GM12875 (cell line): Measurements from ENCODE around the gene STAG3.
"Not testable (repeated sequence)": the region's sequence is repeated elsewhere in the genome, so short reads cannot be mapped to it uniquely, and the experiment has no call there.

Source experiments
- H3K4me3 ChIP-seq: one replicate; pipeline ENCODE4 v1.5.1; 2011; ENCODE audit warnings: low read depth, low read length, control low read depth
- CTCF ChIP-seq: IDR thresholded peaks from 2 replicates; pipeline ENCODE4 v1.5.1; 2011; ENCODE audit warnings: low read depth, mild to moderate bottlenecking, control low read depth, inconsistent platforms, low read length, moderate library complexity, borderline replicate concordance; ENCODE audit not compliant: insufficient read depth

Gene STAG3

GRCh38 chr7:100137851-100138760 is 39.6 kb upstream of the STAG3 start:
- no peak overlapping the region for H3K4me3 ChIP-seq
- no peak for TF ChIP-seq CTCF

- H3K4me3 ChIP-seq: no peak overlapping the region
- no peak for TF ChIP-seq CTCF
Observed at GRCh38 chr7:100141555-100141949, 36.2 kb upstream of the STAG3 start.

- no peak overlapping the region for H3K4me3 ChIP-seq
- TF ChIP-seq CTCF: no peak
Observed at GRCh38 chr7:100142461-100142860, 35.3 kb upstream of the STAG3 start.

GRCh38 chr7:100146350-100146749 is 31.4 kb upstream of the STAG3 start:
- not testable (repeated sequence) for H3K4me3 ChIP-seq

- no peak overlapping the region for H3K4me3 ChIP-seq
- TF ChIP-seq CTCF: no peak
Observed at GRCh38 chr7:100147278-100147677, 30.4 kb upstream of the STAG3 start.

GRCh38 chr7:100148225-100148558 is 29.5 kb upstream of the STAG3 start:
- peak overlapping the region; percentile 37 for H3K4me3 ChIP-seq
- no peak for TF ChIP-seq CTCF

- TF ChIP-seq CTCF: no peak
- H3K4me3 ChIP-seq: peak within 1 kb of the TSS; percentile 84
Observed at GRCh38 chr7:100148559-100149328, 29.0 kb upstream of the STAG3 start, which contains the start of gene LAMTOR4. Gene LAMTOR4 (plus strand): TSS chr7:100148918. CDS start chr7:100148973, 55 bp downstream.
